Measurements from ENCODE around the gene DHX32. TPM values are rescaled to one million over a fixed set of nuclear protein-coding genes. Genes with fewer than 3 reads are reported as not detected.

Gene DHX32, protein sequence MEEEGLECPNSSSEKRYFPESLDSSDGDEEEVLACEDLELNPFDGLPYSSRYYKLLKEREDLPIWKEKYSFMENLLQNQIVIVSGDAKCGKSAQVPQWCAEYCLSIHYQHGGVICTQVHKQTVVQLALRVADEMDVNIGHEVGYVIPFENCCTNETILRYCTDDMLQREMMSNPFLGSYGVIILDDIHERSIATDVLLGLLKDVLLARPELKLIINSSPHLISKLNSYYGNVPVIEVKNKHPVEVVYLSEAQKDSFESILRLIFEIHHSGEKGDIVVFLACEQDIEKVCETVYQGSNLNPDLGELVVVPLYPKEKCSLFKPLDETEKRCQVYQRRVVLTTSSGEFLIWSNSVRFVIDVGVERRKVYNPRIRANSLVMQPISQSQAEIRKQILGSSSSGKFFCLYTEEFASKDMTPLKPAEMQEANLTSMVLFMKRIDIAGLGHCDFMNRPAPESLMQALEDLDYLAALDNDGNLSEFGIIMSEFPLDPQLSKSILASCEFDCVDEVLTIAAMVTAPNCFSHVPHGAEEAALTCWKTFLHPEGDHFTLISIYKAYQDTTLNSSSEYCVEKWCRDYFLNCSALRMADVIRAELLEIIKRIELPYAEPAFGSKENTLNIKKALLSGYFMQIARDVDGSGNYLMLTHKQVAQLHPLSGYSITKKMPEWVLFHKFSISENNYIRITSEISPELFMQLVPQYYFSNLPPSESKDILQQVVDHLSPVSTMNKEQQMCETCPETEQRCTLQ
- total RNA-seq, result 10 to 100 TPM; 21.1 to 37.9 (median 21.8) TPM

- no peak for TF ChIP-seq CTCF (IDR thresholded peaks at IDR 0.05; ENCODE audit: low read depth)
Observed at GRCh38 chr10:125881192-125881591, at the start of gene DHX32. TSS of gene DHX32 (minus strand) at chr10:125881292. CDS start at chr10:125880824, 468 bp downstream.

- TF ChIP-seq CTCF (IDR thresholded peaks at IDR 0.05; ENCODE audit: low read depth), result no peak
Observed at GRCh38 chr10:125929618-125930017, 48.5 kb upstream of the DHX32 start.

GRCh38 chr10:125928928-125929585 is 48.0 kb upstream of the DHX32 start:
- TF ChIP-seq CTCF (IDR thresholded peaks at IDR 0.05; ENCODE audit: low read depth), result no peak

DNA sequence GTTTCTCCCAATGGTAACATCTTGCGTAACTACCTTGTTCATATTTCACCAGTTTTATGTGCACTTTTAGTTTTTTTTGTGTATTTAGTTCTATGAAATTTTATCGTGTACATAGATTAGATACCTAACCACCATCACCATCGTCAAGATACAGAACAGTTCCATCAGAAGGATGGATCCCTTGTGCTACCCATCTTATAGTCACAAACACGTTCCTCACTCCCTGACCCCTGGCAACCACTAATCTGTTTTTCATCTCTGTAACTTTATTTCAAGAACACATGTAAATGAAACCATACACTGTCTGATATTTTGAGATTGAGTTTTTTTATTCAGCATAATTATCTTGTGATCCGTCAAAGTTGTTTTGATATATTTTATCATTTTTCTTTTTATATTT is 45.2 kb upstream of the DHX32 start:
- no peak for TF ChIP-seq CTCF (IDR thresholded peaks at IDR 0.05; ENCODE audit: low read depth)

- no peak for TF ChIP-seq CTCF (IDR thresholded peaks at IDR 0.05; ENCODE audit: low read depth)
Observed at GRCh38 chr10:125925262-125925834, 44.3 kb upstream of the DHX32 start.

GRCh38 chr10:125916977-125917376 is 35.9 kb upstream of the DHX32 start:
- TF ChIP-seq CTCF (IDR thresholded peaks at IDR 0.05; ENCODE audit: low read depth), result no peak
